ENCODE results near the gene NKD1.
A peak's percentile ranks its signal among the peaks of the same experiment; 100 is the strongest.

The NKD1 gene

DNA sequence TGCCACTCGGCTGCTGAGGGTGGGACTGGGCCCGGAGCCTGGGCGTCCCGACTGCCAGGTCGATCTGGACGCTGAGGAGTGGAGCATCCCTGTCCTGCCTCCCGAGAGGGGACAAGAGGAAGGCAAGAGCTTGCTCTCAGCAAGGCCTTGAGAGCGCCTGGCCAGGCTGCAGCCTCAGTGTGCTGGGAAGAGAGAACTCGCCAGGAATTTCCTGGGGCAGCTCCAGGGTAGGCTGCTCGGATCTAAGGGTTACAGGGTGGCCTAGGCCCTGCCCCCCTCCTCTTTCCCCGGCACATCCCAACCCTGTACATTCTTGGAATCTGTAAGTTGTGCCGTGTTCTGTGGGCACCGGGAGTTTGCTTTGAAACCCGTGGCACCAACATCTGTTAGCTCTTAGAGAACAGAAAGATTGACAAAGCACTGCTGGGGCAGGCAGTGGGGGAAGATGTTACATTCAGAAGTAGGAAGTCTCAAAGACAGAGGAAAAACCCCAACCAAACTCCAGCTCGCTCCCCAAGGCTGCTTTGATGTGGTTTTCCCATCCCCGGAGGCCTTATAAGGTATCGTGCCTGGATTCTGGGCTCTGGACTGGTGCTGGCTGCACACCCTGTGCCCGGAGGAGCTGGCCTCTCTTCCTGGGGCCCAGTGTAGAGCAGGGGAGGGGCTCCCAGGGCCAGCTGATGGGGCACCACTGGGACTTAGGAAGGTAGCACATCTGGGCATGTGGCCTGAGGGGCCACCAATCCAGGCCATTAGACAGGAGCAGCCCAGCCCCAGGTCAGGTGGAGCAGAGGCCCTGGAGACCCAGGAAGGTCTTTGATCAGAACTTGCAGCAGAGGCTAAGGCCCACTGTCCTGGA is 55.2 kb downstream of the NKD1 start:
- peak in 2 of 42 donors; percentile 21 to 50 for DNase-seq
- intact Hi-C loops (cut with DNase I), result no loop called here

DNA sequence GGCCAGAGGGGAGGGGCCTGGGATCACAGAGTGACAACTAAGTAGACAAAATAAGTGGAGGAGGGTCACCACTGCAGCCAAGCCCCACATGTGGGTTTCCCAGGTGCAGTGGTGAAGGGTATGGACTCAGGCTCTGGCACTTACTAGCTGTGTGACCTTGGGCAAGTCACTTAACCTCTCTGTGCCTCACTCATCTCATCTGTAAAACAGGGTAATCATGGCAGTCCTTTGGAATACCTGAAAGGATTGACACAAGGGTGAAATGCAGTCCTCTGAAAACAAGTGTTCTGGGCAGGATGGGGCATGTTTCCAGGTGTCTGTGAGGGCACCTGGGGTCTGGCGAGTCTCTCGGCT is 55.8 kb downstream of the NKD1 start:
- intact Hi-C loops (cut with DNase I), result no loop called here
- no peak for DNase-seq

DNA sequence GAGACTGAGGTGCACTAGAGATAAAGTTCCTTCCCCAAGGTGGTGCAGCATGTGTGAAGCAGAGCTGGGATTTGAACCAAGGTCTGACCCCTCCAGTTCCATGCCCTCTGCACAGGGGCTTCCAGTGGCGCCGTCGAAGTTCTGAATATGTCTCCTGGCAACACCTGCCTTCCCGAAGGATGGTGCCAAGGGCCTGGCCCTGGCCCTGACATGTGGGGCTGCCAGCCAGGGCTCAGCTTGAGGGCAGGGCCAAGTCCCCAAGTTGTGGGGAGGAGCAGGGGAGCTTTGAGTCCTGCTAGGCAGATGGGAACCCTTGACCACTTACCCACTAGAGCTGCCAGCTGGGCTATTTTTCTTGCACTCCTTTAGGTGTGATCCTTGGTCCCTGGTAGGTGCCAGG is 56.4 kb downstream of the NKD1 start:
- intact Hi-C loops (cut with DNase I), result no loop called here
- DNase-seq, result no peak

DNA sequence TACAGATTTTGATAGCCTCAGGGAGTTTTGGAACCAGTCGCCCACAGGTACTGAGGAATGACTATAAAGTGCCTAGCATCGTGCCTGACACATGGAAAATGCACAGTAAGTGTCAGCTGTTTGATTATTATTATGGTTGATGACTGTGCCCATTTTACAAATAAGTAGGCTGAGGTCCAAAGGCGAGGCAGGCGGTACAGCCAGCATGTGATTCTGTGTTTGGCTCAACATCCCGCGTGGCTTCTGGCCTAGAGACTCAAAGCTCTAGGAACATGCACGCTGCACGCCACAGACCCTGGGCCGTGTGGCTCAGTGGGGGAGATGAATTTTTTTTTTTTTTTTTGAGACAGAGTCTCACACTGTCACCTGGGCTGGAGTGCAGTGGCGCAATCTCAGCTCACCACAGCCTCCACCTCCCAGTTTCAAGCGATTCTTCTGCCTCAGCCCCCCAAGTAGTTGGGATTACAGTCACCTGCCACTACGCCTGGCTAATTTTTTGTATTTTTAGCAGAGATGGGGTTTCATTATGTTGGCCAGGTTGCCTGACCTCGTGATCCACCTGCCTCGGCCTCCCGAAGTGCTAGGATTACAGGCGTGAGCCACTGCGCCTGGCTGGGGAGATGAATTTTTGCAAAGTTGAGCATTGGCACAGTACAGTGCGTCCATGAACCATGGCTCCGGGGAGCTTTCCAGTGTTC is 57.7 kb downstream of the NKD1 start:
- intact Hi-C loops (cut with DNase I), result no loop called here

DNA sequence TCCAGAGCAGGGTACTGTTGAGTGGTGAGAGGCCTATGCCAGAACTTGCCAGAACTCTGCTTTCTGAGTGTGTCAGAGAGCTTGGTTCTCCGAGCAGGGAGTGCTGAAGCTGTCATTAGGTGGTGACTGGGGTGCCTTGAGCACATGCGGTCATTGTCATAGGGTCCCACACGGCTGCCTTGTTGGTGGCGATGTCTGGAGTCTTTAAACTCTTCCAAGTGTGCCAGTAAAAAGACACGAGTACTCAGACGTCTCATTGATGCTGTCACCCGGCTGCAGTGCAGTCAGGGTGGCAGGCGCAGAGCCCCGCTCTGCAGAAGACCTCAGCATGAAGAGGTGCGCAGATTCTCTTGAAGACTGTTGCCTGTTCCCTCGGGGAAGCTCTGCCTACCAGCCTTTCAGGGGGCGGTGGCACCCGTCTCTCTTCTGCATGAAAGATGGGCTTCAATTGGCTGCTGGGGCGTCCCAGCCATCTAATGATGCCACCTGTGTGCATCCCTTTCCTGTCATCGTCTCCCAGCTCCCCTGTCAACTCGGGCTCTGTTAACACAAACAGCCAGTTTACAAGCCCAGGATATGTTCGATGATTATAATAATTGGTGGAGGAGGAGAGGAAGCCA is 58.3 kb downstream of the NKD1 start:
- intact Hi-C loops (cut with DNase I), result no loop called here
- DNase-seq, result peak in 9 of 42 donors; percentile 9 to 59 (median 32)

More for the DNA sequence above, 57.7 kb downstream of the NKD1 start:
- DNase-seq, result no peak

DNA sequence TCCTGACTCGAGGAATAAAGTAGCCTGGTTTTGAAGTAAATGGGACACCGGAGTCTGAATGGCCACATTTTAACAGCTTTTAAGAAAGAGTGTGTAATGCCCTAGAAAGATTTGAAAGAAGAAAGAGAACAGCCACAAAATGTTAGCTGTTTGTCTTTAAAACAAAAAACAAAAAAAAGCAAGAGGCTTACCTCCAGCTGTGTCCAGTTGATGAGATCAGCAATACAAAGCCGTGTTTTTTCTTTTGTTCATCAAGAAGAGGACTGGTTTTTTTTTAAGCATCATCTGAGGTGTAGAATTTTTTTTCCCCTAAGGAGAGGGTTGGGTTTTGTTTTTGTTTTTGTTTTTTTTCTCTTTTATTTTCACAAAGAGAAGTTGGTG is 58.8 kb downstream of the NKD1 start:
- intact Hi-C loops (cut with DNase I), result no loop called here
- no peak for DNase-seq

DNA sequence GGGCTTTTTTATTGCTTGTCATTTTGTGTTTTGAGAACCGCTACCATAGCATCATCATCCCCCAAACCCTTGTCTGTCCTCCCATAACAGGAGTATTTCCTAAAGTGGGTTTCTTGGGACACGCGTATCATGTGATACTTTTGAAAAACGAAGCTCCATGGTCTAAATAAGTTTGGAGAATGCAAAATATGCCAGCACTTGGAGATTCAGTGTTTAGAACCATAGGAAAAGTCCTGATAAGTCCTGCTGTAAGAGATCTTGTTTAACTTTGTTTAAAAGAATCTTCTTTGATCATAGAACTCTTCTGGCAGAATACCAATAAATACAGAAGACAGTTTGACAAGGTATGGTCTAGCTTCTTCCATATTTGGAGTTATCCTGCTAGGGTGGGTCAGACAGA is 59.3 kb downstream of the NKD1 start:
- intact Hi-C loops (cut with DNase I), result no loop called here
- DNase-seq, result no peak

DNA sequence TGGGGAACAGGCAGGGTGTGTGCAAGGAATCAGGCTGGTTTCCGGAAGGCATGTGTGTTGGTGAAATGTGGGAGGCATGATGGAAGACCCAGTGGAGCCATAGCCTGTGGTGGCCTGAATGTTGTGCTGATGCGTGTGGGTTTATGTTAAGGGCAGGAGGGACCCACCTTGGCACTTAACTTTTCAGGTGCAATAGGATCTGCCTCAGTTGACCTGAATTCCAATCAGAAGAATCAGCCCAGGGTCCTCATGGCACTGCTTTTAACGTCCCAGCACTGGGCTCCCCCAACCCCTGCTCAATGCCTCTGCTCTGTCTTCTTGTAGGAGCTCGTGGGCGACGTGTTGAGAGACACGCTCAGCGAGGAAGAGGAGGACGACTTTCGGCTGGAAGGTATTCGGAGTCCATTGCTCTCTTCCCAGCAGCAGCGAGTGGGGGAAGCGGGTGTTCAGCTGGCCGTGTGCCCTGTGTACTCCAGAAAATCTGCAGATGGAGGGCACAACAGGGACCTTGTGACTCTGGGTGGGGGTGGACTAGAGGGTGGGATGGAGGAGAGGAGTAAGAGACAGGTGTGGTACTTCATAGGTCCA is 59.9 kb downstream of the NKD1 start:
- intact Hi-C loops (cut with DNase I), result no loop called here
- peak in 1 of 42 donors; percentile 17 for DNase-seq

DNA sequence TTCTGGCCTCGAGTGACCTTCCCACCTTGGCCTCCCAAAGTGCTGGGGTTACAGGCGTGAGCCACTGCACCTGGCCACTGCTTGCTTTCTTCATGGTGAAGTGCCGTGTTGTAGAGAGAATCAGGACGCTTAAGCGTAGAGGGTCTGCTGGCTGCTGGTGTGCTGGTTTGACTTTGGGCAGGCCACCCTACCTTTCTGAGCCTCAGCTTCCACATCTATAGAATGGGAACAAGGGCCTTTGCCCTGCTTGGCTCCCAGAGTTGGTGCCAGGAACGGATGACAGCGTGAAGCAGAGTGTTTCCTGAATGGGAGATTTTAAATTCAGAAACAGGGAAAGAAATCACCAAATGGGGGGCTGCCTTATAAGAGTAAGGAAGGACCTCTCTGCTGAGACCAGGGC is 60.9 kb downstream of the NKD1 start:
- no peak for DNase-seq
- intact Hi-C loops (cut with DNase I), result no loop called here

DNA sequence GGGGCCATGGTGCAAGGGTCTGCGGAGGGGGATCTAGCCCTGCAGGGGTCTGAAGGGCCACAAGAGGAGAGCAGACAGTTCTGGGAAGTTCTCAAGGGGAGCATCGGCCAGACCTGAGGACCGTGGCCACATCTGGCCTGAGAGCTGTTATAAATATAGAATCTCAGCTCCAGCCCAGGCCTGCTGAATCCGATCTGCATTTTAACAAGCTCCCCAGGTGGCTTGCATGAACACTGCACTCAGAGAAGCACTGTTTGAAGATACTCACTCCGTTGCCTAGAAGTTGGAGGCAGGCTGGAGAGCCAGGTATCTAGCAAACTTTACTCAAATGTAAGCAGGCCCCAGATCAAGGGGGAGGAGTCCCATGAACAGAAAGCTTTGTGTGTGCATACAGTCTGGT is 61.3 kb downstream of the NKD1 start:
- intact Hi-C loops (cut with DNase I), result no loop called here
- DNase-seq, result no peak

DNA sequence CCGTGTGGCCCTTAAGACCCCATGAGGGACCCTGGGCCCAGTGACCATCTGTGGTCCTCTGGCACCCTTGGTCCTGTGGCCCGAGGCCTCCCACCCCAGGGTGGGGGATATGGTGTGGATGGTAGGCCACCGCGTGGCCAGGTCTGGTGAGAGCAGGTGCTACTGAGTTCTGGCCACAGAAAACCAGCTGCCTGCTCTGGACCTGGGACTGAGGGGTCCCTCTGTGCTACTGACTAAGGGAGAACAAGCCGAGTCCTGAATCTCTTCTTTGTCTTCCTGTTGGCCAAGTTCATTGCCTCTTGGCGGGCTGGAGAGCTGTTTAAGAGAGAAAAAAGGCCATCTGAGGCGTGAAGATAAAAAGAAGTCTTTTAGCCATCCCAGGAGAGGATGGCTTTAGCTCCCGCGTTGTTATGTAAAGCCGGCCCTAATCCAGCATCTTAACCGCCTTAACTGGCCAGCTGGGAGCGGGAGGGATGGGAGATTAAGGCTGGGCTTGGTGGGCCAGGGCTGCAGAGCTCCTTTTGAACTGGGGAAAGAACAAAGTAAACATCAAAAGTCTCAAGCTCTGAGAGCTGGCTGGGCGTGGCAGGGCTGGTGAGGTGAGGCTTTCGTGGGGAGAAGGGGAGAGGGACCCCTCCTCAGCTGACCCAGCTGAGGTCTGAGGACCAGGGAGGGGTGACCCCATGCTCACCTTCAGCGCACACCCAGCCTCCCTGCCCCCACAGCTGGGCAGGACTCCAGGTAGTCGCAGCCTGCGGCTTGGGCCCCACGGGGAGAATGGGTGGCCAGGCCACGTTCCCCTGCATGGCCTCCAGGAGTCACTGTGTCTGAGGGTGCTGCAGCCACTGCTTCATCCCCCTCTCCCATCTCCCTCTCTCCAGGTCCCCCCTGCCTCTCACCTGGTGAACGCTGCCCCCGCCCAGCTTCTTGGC is 62.4 kb downstream of the NKD1 start:
- DNase-seq, result peak in 20 of 42 donors; percentile 9 to 66 (median 43)
- intact Hi-C loops (cut with DNase I), result no loop called here

DNA sequence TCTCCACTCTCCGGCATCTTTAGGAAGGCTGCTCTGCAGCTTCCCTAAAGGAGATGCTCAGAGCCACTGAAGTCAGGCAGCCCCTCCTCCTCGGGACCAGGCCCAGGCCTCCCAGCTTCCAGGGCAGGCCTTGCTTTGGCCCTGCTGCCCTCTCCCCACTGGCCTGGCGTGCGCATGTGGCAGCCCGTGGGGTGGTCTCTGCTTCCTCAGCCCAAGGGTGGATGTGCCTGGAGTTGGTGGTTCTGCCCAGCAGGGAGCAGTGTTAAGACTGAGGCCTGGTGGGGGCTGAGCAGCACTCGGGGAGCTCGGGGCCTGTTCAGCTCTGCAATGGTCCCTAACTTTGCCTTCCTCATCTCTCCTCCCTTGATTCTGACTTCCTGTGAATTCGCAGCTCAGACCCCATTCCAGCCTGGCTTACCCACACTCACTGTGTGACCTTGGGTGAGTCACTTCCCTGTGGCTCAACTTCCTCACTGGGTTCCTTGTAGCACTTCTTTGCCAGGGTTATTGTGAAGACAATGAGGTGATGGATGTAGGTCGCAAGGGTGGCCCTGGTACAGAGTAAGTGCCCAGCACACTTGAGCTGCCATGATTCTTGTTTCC is 63.2 kb downstream of the NKD1 start:
- no peak for DNase-seq
- intact Hi-C loops (cut with DNase I), result no loop called here

DNA sequence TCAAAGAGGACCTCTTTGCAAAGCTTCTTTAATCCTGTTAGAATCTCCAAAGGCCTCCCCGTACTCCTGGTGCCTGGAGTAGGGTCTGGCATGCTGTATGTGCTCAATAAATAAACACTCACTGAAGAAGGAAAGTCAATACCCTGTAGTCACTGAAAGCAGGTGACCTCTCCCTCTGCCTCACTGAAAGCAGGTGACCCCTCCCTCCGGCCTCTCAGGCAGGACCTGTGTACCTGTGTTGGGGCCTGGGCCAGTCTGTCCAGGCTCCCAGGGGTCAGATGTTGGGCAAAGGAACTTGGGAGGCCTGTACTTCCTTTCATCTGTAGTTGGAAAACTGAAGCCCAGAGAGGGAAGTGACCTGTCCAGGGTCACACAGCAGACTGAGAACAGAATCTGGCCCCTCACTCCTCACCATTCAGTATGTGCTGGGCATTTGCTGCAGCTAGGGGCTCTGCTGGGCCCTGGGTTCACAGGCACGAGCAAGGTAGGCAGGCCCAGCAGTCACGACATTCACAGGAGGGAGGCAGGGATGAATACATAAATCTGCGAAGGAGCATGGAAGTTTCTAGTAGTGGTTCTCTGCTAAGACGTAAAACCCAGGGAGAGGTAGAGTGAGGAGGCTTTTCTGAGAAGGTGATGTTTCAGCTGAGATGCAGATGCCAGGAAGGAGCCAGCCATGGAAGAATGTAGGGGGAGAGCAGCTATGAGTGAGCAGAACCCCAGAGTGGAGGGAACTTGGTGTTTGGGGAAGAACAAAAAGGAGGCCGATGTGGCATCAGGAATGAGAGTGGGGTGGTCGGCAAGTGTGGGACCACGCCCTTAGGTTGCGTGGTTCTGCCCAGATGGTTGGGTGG is 64.0 kb downstream of the NKD1 start:
- intact Hi-C loops (cut with DNase I), result no loop called here
- DNase-seq, result no peak

DNA sequence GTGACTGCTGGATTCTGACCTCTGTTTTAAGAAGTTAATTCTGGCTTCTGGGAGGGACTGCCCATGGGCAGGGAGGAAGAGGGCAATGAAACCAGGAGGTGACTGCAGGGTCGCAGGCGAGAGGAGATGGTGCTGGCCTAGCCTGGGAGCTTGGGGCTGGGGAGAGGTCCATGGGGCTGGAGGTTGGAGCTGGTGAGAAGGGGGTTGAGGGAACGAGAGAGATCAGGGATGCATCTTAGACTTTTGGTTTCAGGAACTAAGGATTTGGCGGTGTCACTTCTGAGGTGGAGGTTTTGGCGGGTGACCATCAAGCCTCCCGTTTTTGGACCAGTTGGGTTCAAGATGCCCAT is 64.6 kb downstream of the NKD1 start:
- intact Hi-C loops (cut with DNase I), result no loop called here
- no peak for DNase-seq

DNA sequence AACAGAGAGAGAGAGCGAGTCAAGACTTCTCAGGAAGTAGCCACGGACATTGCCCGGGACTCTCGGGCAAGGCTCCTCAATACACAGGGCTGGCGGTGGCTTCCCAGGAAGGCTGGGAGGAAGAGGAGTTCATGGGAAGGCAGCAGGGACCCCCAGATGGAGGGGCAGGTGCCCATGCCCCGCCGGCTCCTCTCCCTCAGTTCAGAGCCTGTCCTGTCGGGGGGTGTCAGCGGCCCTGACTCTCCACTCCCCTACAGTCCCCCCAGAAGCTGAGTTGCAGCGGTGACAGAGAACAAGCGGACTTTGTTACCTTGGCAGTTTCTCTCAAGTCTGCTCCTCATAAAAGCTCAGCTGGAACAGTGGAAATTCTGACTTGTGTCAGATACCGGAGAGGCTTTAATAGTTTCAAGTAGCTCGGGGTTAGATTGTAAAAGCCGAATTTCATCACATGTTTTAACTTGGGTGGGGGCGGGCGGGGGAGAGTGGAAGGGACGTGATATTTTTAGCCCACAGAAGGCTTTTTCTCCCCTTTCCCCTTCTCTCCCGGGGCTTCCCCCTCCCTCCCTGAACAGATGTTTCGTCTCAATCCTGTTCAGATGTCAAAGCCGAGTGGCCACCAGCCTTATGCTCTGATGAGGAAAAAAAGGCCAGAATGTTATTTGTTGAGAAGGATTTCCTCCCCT is 65.2 kb downstream of the NKD1 start:
- intact Hi-C loops (cut with DNase I), result no loop called here
- DNase-seq, result peak in 1 of 42 donors; percentile 26

DNA sequence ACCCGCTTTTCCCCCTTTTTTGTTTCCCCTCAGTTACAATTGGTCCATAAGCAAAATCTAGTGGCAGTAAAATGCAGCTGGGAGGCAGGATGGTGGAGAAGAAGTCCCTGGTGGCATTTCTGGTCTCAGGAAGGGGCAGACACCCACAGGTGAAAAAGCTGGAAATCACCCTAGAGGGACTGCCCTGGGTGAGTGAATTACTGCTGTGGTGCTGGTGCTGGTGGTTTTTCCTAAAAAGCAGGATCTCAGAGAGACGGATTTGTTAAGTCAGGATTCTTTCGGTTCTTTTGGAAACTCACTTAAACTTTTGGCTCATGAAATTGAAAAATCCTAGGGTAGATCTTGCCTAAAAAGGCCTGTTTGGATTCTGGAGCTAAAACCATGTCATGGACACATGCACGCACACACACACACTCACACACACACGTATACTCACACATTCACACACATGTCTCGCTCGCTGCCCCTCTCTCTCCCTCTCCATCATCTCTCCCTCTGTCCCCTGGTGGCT is 65.8 kb downstream of the NKD1 start:
- intact Hi-C loops (cut with DNase I), result no loop called here

More for the DNA sequence above, 65.8 kb downstream of the NKD1 start:
- DNase-seq, result no peak
